ENCODE measurements around the gene ATG2A.

Gene ATG2A

DNA sequence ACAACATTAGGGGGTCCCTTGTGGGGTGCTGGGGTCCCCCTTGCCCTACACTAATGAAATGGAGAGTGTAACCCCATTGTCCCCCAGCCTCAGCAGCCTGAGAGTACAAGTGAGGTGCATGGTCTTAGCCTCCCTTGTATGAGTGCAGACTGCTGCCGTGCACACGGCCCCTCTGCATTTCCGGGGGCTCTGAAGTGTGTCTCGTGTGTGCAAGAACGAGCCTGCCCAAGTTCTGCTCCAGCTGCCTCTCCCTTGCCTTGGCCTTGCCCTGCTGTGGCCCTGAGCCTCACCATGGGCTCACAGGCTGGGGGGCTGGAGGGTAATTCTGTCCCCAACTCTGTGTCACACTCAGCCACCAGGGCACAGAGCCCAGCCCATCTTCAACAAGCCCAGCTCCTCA lies 33.4 kb downstream of the ATG2A start:
- DNase-seq (ENCODE audit: extremely low read depth, low read depth), result no peak
- TF ChIP-seq, protein P1, sequence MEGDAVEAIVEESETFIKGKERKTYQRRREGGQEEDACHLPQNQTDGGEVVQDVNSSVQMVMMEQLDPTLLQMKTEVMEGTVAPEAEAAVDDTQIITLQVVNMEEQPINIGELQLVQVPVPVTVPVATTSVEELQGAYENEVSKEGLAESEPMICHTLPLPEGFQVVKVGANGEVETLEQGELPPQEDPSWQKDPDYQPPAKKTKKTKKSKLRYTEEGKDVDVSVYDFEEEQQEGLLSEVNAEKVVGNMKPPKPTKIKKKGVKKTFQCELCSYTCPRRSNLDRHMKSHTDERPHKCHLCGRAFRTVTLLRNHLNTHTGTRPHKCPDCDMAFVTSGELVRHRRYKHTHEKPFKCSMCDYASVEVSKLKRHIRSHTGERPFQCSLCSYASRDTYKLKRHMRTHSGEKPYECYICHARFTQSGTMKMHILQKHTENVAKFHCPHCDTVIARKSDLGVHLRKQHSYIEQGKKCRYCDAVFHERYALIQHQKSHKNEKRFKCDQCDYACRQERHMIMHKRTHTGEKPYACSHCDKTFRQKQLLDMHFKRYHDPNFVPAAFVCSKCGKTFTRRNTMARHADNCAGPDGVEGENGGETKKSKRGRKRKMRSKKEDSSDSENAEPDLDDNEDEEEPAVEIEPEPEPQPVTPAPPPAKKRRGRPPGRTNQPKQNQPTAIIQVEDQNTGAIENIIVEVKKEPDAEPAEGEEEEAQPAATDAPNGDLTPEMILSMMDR (IDR thresholded peaks at IDR 0.05; ENCODE audit: low read depth, low read length), result no peak

- TF ChIP-seq, protein P1 (IDR thresholded peaks at IDR 0.05; ENCODE audit: low read depth, low read length), result no peak
Measured at GRCh38 chr11:64882243-64882642, 34.8 kb downstream of the ATG2A start.

GRCh38 chr11:64881476-64881875 lies 35.5 kb downstream of the ATG2A start:
- TF ChIP-seq, protein P1 (IDR thresholded peaks at IDR 0.05; ENCODE audit: low read depth, low read length), result no peak
- no peak for DNase-seq (ENCODE audit: extremely low read depth, low read depth)

More at GRCh38 chr11:64882243-64882642, 34.8 kb downstream of the ATG2A start:
- no peak for DNase-seq (ENCODE audit: extremely low read depth, low read depth)

GRCh38 chr11:64880240-64881001 lies 36.6 kb downstream of the ATG2A start:
- TF ChIP-seq, protein P1 (IDR thresholded peaks at IDR 0.05; ENCODE audit: low read depth, low read length), result no peak
- DNase-seq (ENCODE audit: extremely low read depth, low read depth), result no peak

DNA sequence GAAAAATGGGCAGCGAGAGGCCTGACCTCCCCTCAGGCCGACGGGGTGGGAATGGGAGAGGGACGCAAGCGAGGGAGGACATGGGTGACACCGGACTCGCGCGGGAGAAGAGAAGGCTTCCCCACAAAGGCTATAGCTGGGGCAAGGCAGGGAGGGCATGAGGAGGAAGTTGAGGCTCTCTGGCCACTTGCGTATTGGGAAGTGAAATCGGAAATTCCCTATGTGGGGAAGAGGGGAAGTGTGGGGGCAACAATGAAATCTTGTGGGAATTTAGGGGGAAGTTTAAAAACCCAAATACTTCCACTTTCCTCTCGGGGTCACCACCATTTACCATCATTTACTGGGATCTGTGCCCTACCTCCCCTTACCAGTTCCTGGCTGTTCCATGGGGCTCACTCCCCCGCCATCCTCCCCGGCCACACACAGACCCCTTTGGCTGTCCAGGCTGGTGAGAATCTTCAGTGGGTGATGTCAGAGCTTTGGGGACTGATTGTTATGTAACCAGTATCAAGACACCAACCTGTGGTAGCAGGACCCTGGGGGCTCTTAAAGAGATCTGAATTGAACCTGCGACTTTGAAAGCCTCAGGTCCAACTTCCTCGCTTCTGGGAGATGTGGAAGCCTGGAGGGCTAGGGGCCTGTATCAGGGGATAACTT lies 37.6 kb downstream of the ATG2A start:
- TF ChIP-seq, protein P1 (IDR thresholded peaks at IDR 0.05; ENCODE audit: low read depth, low read length), result no peak
- DNase-seq (ENCODE audit: extremely low read depth, low read depth), result no peak

DNA sequence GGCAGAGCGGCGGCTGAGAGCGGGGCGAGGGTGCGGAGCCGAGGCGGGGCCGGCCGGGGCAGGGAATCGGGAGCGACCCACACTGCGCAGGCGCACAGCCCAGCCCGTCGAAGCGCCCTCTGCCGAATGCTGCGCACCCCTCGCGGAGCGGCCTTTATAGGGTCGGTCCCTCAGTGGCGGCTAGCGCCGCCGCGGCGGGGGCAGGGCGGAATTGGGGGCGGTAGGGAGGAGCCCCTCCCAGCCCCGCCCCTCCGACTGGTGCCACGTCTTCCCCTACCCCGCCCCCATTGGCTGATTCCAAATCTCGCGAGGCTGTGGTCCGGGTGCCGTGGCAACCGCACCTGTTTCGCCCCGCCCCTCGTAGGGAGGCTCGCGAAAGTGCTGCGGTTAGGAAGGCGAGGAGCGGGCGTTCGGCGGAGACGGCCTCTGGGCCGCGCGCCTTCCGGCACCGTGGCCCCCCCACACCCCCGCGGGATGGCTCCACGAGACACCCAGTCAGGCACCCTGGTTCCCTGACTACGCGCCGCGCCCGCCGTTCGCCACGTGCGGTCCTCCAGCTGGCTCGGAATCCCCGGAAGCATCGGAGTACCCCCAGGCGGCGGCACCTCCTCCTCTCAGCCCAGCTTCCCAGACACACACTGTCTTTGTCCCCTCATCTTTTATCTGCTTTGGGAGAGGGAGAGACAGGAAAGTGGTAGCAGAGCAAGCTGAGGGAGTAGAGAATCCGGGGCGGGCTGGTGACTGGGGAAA lies 38.3 kb downstream of the ATG2A start, which contains the start of gene EHD1:
TSS of gene EHD1 (minus strand) at position 128 of the 750 bp plus-strand sequence. CDS start 157 bp downstream, outside the sequence.
- TF ChIP-seq, protein P1 (IDR thresholded peaks at IDR 0.05; ENCODE audit: low read depth, low read length), result peak; percentile 58
- peak; percentile 93 for DNase-seq (ENCODE audit: extremely low read depth, low read depth)

DNA sequence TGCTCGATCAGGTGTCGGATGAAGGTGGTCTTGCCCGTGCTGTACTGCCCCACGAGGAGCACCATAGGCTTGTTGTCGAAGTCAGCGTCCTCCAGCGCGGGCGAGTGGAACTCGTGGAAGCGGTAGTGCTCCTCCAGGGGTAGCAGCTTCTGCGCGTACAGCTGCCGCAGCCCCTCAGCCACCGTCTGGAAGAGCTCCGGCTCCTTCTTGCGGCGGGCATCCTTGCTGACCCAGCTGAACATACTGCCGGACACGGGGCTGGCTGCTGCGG lies 38.9 kb downstream of the ATG2A start:
- no peak for DNase-seq (ENCODE audit: extremely low read depth, low read depth)
- TF ChIP-seq, protein P1 (IDR thresholded peaks at IDR 0.05; ENCODE audit: low read depth, low read length), result no peak

All from AG09319 (cell line).